Activated T-cell treated with anti-CD3 and anti-CD28 coated beads, Interleukin-2, amount 50 U/mL, for 48 hours (primary cell): ENCODE data around the gene PDCD11.
"Not testable (repeated sequence)": the region's sequence is repeated elsewhere in the genome, so short reads cannot be mapped to it uniquely, and the experiment has no call there.

Experiments used
- DNase-seq, 2 experiments: peaks; one replicate each; pipeline ENCODE4 v3.0.0-alpha.2; 2020

PDCD11 gene, protein sequence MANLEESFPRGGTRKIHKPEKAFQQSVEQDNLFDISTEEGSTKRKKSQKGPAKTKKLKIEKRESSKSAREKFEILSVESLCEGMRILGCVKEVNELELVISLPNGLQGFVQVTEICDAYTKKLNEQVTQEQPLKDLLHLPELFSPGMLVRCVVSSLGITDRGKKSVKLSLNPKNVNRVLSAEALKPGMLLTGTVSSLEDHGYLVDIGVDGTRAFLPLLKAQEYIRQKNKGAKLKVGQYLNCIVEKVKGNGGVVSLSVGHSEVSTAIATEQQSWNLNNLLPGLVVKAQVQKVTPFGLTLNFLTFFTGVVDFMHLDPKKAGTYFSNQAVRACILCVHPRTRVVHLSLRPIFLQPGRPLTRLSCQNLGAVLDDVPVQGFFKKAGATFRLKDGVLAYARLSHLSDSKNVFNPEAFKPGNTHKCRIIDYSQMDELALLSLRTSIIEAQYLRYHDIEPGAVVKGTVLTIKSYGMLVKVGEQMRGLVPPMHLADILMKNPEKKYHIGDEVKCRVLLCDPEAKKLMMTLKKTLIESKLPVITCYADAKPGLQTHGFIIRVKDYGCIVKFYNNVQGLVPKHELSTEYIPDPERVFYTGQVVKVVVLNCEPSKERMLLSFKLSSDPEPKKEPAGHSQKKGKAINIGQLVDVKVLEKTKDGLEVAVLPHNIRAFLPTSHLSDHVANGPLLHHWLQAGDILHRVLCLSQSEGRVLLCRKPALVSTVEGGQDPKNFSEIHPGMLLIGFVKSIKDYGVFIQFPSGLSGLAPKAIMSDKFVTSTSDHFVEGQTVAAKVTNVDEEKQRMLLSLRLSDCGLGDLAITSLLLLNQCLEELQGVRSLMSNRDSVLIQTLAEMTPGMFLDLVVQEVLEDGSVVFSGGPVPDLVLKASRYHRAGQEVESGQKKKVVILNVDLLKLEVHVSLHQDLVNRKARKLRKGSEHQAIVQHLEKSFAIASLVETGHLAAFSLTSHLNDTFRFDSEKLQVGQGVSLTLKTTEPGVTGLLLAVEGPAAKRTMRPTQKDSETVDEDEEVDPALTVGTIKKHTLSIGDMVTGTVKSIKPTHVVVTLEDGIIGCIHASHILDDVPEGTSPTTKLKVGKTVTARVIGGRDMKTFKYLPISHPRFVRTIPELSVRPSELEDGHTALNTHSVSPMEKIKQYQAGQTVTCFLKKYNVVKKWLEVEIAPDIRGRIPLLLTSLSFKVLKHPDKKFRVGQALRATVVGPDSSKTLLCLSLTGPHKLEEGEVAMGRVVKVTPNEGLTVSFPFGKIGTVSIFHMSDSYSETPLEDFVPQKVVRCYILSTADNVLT (N-terminal part only)

DNA sequence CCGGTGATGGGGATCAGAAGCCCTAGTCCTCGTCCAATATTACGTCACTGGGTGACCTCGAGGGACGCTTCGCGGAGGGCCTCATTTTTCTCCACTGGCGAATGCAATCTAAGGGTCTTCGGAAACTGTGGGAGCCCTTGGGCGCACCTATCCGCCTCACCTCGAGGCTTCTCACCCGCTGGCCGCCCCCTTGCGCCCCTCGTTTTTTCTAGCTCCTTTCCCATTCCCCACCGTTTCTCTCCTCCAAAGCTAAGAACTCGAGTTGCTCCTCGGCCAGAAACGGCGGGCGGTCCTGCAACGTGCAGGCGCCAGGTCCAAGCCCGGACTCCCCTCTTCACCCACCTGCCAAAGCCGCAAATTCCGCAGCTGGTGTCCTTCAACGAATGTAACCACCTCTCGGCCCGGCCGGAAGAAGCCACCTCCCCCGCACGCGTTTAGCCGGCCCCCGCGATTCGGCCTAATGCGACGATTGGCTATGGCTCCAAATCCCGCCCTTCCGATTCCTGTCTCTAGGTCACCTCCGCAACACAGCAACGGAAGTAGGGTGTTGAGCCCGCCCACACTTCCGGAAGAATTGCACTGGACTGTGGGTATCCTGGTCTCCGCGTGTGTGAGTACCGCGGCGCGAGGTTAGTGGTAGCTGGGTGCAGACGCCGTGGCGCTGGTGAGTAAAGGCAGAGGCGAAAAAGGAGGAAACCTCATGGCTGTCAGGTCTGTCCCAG is at the start of gene PDCD11, which contains the start of gene ATP5MK:
Gene PDCD11, plus strand, starts transcription at position 560 of the 722 bp plus-strand sequence. CDS start 1,801 bp downstream, outside the sequence.
Gene ATP5MK, minus strand, starts transcription at position 409 of the 722 bp plus-strand sequence. CDS start 4,018 bp downstream, outside the sequence.
- DNase-seq, result peak; percentile 97

DNA sequence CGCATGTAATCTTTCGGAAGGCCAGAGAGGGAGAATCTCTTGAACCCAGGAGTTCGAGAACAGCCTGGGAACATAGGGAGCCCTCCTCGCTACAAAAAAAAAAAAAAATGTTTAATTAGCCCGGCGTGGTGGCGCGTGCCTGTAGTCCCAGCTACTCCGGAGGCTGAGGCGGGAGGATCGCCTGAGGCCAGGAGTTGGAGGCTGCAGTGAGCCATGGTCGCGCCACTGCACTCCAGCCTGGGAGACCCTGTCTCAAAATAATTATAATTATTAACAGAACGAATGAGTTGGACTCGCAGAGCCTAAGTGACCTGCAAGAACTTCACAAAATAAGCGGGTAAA is 46.3 kb upstream of the PDCD11 start:
- no peak for DNase-seq

DNA sequence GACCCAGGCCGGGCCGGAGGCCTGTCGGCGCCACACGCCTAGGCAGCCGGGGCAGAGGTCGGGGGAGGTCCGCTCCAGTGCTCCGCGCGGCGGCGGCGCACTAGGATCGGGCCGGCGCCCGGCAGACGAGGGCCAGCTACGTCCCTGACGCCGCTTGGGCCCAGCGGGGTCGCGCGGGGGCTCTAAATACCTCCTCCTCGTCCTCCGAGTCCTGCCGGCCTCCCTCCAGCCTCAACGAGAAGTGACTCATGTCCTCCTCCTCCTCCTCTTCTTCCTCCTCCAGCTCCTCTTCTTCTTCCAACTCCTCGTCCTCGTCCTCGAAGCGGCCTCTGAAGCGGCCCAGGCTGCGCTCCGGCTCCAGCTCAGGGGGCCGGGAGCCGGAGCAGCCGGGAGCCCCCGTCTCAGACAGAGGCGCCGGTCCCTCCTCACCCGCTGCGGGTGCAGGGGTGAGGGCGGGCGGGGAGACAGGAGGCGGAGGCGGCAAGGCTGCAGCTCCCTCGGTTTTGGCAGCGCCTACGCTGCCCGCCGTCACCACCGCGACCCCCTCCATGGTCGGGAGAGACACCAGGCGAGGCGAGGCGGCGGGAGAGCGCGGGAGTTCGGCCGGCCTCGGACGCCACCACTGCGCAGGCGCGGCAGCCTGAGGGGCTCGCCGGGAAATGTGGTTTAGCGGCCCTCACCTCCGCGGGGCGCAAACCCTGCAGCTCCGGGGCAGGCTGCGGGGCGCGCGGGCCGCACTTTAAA is 45.7 kb upstream of the PDCD11 start, which contains the start of gene PCGF6:
Gene PCGF6, minus strand, starts transcription at position 624 of the 744 bp plus-strand sequence. Its CDS starts 74 bp downstream, at position 550.
- DNase-seq, result peak; percentile 87 to 88

DNA sequence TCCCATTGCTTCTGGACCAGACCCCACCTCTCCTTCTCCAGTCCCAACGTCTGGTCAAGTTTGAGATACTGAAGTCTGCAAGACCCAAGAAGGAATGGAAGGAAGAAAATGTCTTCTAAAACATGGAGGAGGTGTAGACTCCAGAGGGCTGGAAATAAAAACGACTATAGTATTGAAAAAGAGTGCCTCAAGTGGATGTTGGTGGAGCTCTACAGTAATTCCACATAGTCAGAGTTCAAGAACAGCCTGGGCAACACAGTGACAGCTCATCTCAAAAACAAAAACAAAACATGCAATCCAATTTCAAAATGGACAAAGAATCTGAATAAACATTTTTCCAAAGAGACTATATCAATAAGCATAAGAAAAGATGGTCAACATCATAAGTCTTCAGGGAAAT is 43.1 kb upstream of the PDCD11 start:
- no peak for DNase-seq

DNA sequence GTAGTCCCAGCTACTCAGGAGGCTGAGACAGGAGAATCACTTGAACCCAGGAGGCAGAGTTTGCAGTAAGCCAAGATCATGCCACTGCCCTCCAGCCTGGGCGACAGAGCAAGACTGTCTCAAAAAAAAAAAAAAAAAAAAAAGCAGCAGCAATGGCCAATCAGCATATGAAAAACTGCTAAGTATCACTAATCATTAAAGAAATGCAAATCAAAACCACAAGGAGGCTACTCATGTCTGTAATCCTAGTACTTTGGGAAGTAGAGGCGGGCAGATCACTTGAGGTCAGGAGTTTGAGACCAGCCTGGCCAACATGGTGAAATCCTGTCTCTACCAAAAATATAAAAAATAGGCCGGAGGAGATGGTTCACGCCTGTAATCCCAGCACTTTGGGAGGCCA is 41.9 kb upstream of the PDCD11 start:
- not testable (repeated sequence) for DNase-seq

DNA sequence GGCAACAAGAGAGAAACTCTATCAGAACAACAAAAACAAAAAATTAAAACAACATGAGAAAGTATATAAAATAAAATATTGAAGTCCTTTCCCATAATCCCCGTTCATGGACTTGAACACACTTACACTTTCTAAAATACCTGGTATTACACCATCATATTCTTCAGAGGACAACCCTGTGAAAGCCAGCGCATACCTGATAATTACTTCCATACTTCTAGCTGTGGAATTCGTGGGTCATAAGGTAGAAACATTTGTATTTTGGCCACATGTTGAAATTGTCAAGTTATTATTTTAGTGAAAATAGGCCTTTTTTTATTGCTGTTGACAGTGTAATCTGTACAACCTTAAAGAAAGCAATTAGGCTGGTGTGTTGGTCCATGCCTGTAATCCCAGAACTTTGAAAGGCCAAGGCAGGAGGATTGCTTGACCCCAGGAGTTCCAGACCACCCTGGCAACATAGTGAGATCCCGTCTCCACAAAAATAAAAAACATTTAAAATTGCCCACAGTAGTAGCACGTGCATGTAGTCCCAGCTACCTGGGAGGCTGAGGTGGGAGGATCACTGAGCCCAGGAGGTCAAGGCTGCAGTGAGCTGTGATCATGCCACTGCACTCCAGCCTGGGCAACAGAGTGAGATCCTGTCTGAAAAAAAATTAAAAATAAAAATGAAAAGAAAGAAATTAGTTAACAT is 40.4 kb upstream of the PDCD11 start:
- no peak for DNase-seq

DNA sequence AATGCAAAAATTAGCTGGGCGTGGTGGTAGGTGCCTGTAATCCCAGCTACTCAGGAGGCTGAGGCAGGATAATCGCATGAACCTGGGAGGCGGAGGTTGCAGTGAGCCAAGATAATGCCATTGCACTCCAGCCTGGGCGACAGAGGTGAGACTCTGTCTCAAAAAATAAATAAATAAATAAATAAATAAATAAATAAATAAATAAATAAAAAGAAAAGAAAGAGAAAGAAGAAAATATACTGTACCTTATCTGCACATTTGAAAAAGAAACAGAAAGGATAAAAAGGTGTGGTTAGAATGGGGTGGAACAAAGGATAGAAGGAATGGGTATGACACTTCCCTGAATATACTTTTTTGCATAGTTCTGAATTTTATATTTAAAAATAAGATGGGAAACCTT is 36.9 kb upstream of the PDCD11 start:
- not testable (repeated sequence) for DNase-seq

DNA sequence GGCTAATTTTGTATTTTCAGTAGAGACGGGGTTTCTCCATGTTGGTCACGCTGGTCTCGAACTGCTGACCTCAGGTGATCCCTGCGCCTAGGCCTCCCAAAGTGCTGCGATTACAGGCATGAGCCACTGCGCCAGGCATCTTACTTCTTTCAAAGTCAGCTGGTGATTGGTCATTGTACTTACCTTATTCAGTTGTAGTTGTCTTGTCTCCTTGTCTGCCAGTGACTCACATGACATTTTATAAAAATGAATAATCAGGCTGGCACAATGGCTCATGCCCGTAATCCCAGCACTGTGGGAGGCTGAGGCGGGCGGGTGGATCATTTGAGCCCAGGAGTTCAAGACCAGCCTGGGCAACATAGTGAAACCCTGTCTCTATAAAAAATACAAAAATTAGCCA is 35.6 kb upstream of the PDCD11 start:
- DNase-seq, result peak in 1 of 2 experiments; percentile 29

DNA sequence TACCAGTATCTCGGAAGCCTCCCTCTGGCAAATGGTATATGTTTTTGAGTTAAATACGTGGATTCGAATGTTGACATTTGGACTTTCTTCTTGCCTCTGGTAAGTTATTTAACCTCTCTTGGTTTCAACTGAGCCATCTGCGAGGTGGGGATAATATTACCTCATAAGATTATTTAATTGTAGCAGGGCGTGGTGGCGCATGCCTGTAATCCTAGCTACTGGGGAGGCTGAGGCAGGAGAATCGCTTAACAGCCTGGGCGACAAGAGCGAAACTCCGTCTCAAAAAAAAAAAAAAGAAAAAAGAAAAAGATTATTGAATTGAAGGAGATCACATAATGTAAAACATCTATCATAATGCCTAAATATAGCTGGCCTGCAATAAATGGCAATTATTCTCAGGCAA is 29.0 kb upstream of the PDCD11 start:
- DNase-seq, result peak in 1 of 2 experiments; percentile 24

DNA sequence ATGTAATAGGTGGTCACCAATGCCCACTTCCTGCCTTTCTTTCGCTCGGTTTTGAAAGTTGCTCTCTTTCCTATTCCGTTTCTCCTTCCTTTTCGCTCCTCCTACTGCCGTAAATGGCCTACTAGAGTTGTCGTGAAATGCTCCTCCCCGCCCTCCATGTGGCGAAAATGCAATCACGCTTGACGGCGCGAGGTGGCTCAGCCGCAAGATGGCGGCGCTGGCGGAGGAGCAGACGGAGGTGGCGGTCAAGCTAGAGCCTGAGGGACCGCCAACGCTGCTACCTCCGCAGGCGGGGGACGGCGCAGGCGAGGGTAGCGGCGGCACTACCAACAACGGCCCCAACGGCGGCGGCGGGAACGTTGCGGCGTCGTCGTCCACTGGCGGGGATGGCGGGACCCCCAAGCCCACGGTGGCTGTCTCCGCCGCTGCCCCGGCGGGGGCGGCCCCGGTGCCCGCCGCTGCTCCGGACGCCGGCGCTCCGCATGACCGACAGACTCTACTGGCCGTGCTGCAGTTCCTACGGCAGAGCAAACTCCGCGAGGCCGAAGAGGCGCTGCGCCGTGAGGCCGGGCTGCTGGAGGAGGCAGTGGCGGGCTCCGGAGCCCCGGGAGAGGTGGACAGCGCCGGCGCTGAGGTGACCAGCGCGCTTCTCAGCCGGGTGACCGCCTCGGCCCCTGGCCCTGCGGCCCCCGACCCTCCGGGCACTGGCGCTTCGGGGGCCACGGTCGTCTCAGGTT is 28.5 kb upstream of the PDCD11 start, which contains the start of gene TAF5:
Gene TAF5, plus strand, starts transcription at position 195 of the 737 bp plus-strand sequence. Its CDS starts 14 bp downstream, at position 209.
- DNase-seq, result peak; percentile 92 to 94

DNA sequence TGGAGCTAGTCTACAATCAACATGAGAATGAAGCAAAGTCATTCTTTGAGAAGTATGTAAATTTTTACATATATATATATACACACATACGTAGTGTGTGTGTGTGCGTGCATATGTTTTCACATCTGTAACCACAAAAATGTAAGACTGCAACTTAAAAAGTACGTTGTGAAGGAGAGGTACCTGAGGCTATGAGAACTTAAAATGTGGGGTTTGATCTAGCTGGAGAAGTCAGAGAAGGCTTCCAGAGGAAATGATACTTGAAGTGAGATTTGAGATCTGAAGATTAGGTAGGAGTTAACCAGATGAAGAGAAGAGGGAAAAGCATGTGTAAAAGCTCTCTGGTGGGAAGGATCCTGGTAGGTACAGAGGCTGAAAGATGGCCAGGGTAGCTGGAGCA is 22.9 kb upstream of the PDCD11 start:
- no peak for DNase-seq

DNA sequence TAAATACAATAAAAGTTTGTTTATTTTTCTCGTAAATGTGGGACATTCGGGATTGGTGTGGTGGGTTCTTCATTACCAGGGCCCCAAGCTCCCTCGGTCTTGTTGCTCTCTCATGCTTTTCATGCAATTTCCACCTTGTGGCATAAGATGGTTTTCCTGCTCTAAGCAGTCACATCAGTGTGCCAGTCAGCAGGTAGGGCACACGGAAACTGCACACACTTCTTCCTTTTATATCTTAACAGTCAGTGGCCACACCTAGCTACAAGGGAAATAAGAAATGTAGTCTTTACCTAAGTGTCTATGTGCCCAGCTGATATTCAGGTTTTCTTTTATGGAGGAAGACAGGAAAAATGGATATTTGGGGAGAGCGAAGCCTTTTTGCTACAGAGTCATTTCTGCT is 22.2 kb upstream of the PDCD11 start:
- DNase-seq, result no peak

DNA sequence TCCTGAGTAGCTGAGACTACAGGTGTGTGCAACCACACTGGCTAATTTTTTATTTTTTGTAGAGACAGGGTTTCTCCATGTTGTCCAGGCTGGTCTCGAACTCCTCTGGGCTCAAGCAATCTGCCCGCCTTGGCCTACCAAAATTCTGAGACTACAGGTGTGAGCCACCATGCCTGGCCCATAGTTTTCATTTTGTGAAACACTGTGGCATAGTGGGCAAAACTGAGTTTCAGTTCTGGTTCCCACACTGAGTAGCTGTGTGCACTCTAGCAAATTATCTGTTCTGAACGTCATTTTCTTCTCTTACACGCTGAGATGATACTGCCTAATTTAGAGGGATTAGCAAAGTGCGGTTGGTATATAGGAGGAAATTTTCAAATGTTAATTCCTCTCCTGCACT is 13.7 kb upstream of the PDCD11 start:
- peak in 1 of 2 experiments; percentile 2 for DNase-seq

DNA sequence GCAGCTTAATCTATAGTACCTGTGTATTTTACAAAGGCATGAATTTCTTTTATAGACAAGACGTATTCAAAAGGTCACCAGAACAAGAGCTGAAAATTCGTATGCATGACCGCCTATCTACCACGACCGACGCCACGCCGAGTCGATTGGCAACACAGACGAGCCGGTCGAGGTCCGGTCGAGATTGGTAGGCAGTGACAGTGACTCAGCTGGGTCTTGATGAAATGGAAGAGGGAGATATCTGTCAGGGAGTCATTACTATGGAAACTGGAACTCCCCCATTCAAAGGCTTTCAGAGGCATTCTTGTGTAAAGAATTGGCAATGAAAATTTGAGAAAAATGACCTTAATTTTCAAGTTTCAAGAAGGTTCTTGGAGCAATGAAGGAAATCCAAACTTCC is 2.2 kb upstream of the PDCD11 start:
- DNase-seq, result no peak

DNA sequence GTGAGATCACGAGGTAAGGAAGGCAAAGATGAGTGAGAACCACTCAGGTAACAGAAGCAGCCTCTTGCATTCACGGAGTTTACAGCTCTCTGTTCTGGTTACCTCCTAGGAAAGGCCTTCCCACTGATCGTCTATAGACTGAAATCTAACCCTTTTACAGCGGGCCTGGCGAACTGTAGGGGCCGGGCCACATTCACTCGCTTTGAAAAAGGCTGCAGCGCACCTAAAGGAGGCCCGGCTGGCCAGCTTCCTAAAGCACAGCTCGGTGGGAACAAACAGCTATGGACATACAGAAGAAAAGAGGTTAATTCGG is 716 bp upstream of the PDCD11 start:
- DNase-seq, result no peak

DNA sequence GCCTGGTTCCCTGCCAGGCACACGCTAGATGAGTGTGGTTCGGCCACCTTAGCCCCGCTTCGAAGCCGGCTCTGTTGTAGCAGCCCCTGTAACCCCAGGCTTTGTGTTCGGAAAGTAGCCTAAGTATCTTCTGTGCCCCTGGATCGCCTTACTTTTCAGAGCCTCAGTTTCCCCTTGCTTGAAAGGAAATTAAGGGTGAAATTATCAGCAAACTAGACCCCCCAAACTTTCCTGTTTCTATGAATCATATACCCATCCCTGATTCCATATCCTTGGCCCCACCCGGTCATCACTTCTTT is 312 bp downstream of the PDCD11 start:
- no peak for DNase-seq

DNA sequence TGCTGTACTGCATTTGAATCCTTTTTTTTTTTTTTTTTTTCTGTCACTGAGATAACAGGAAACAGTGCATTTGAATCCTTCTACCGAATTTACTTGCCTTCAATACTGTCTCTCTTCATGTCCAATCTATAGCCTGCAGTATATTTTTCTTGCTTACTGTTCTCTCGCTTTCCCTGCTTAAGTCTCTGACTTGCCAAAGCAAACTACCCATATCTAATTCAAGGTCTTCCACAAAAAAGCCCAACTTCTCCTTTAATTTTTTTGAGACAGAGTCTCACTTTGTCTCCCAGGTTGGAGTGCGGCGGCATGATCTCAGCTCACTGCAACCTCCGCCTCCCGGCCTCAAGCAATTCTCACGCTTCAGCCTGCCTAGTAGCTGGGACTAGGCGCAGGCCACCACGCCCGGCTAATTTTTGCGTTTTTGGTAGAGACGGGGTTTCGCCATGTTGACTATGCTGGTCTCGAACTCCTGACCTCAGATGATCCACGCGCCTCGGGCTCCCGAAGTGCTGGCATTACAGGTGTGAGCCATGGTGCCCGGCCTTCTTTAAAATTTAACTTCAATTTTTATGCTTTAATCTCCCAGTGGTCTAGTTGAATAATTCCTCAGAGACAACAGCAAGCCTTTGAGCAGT is 882 bp downstream of the PDCD11 start:
- no peak for DNase-seq

DNA sequence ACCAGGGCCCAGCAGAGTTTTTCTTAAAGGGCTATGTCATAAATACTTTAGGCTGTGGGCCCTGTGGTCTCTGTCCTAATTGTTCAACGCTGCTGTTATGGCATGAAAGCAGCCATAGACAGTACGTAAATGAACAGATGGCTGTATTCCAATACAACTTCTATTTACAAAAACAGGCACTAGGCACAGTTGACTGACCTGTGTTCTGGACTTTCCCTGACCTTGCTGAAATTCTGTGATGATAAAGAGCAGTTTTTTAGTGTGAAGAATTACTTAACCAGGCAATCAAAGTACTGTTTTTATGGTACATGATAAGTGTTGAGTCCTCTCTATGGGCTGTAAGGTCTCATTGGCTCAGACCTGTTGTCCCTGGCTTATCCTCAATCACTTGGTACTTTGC is 17.1 kb downstream of the PDCD11 start:
- DNase-seq, result no peak

DNA sequence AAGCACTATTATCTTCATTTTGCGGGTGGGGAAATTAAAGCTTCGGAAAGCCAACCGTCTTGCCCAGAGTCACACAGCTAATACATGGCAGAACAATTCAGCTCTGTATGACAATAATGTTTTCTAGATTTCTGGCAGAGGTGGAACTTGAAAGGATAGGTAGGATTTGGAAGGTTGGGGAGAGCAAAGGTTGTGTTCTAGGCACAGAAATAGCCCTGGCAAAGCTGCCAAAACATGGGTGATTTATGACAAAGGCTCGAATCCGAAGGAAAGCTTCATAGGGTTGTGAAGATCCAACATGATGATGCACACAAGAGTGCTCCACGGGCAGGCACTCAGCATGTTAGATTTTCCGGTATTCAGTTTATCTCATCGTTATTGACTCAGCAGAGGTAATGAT is 19.2 kb downstream of the PDCD11 start:
- DNase-seq, result no peak
